Stimulated activated CD8-positive, alpha-beta memory T cell treated with anti-CD3 and anti-CD28 coated beads, Interleukin-12 subunit alpha, Interleukin-12 subunit beta, amount 100 ng/mL, for 4 hours (primary cell): Measurements from ENCODE around the gene ZNF84.

Experiments used
- DNase-seq: peaks from one replicate; pipeline ENCODE4 v3.0.0-alpha.2; 2020; ENCODE audit warnings: low read depth

The ZNF84 gene

GRCh38 chr12:133037207-133038005 is at the start of gene ZNF84:
TSS of gene ZNF84 (plus strand) at chr12:133037509. CDS start at chr12:133041468, 3,959 bp downstream.
- peak; percentile 95 for DNase-seq

- no peak for DNase-seq
Observed at GRCh38 chr12:132998741-132999140, 38.6 kb upstream of the ZNF84 start.

- no peak for DNase-seq
Observed at GRCh38 chr12:133010657-133011297, 26.5 kb upstream of the ZNF84 start.

- DNase-seq, result no peak
Observed at GRCh38 chr12:133023566-133023965, 13.7 kb upstream of the ZNF84 start.

GRCh38 chr12:133026996-133027395 is 10.3 kb upstream of the ZNF84 start:
- DNase-seq, result no peak

- DNase-seq, result no peak
Observed at GRCh38 chr12:133038118-133038709, 905 bp downstream of the ZNF84 start.

GRCh38 chr12:133046698-133047097 is 9.4 kb downstream of the ZNF84 start:
- DNase-seq, result no peak

- no peak for DNase-seq
Observed at GRCh38 chr12:133057446-133057845, 20.1 kb downstream of the ZNF84 start.

GRCh38 chr12:133058203-133059113 is 21.1 kb downstream of the ZNF84 start:
- no peak for DNase-seq

GRCh38 chr12:133061954-133062353 is 24.6 kb downstream of the ZNF84 start:
- DNase-seq, result no peak

GRCh38 chr12:133063556-133063955 is 26.2 kb downstream of the ZNF84 start:
- DNase-seq, result no peak

GRCh38 chr12:133073836-133074235 is 36.5 kb downstream of the ZNF84 start:
- no peak for DNase-seq

- peak; percentile 91 for DNase-seq
Observed at GRCh38 chr12:133080026-133080367, 42.7 kb downstream of the ZNF84 start.

- peak; percentile 89 for DNase-seq
Observed at GRCh38 chr12:133080368-133081158, 43.3 kb downstream of the ZNF84 start, which contains the start of gene ZNF140. TSS of gene ZNF140 (plus strand) at chr12:133080923. CDS start at chr12:133081321, 398 bp downstream.

- DNase-seq, result no peak
Observed at GRCh38 chr12:133081159-133081780, 44.0 kb downstream of the ZNF84 start.

GRCh38 chr12:133083345-133083744 is 46.0 kb downstream of the ZNF84 start:
- no peak for DNase-seq

- DNase-seq, result no peak
Observed at GRCh38 chr12:133105620-133106019, 68.3 kb downstream of the ZNF84 start.

- DNase-seq, result no peak
Observed at GRCh38 chr12:133106253-133106652, 68.9 kb downstream of the ZNF84 start.

- DNase-seq, result no peak
Observed at GRCh38 chr12:133107121-133107520, 69.8 kb downstream of the ZNF84 start.

GRCh38 chr12:133108150-133108549 is 70.8 kb downstream of the ZNF84 start:
- DNase-seq, result no peak
